ENCODE data around the gene C1RL.
"Not testable (repeated sequence)": the region's sequence is repeated elsewhere in the genome, so short reads cannot be mapped to it uniquely, and the experiment has no call there.

C1RL gene

DNA sequence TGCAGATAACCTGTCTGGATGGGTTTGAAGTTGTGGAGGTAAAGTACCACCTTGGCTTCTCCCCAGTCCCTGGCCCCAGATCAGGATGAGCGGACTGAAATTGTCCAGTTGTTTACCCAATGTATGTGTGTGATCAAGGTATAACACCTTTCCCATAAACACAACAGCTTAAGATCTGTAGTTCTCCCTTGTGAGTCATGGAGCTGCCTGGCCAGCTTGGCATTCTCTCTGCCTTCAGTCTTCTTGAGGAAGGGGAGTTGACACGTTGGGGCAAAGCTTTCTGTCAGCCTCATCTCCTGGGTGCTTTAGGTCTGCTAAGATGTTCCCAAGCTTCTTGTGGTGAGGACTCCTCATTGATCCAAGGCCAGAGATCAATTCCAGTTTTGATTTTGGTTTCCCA lies 42.4 kb downstream of the C1RL start:
- no peak for DNase-seq (ENCODE audit: low read depth in 4 of 4, low spot score in 1 of 4)

DNA sequence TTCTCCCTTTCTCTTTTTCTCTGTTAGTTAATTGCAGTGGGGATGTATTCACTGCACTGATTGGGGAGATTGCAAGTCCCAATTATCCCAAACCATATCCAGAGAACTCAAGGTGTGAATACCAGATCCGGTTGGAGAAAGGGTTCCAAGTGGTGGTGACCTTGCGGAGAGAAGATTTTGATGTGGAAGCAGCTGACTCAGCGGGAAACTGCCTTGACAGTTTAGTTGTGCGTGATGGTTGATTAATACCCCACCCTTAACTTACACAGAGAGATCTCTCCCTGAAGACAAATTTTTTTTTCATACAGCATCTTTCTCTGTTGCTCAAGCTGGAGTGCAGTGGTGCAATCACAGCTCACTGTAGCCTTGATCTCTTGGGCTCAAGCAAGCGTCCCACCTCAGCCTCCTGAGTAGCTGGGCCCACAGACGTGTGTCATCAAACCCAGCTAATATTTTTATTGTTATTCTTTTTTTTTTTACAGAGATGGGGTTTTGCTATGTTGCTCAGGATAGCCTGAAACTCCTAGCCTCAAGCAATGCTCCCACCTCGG lies 43.9 kb downstream of the C1RL start:
- no peak for DNase-seq (ENCODE audit: low read depth in 4 of 4, low spot score in 1 of 4)

DNA sequence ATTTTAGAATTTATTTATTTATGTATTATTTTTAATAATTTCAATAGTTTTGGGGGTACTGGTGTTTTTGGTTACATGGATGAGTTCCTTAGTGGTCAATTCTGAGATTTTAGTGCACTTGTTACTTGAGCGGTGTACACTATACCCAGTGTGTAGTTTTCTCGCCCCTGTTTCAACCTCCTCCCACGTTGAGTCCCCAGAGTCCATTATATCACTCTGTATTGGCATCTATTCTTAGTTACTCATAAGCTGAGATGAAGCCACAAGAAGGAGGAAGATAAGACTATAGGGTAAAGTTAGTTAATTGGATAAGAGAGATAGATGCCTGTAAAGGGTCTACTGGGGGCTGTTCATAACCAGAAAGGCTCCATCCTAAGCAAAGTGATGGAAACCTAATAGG lies 44.5 kb downstream of the C1RL start:
- DNase-seq (ENCODE audit: low read depth in 4 of 4, low spot score in 1 of 4): no peak

- DNase-seq (ENCODE audit: low read depth in 4 of 4, low spot score in 1 of 4): no peak
These were observed 47.4 kb downstream of the C1RL start for GRCh38 chr12:7061596-7061995.

- DNase-seq (ENCODE audit: low read depth in 4 of 4, low spot score in 1 of 4): no peak
These were observed 47.9 kb downstream of the C1RL start for GRCh38 chr12:7061138-7061537.

- no peak for DNase-seq (ENCODE audit: low read depth in 4 of 4, low spot score in 1 of 4)
These were observed 48.6 kb downstream of the C1RL start, which contains the start of gene C1S for GRCh38 chr12:7060353-7060954. C1S (plus strand) TSS chr12:7060718; CDS start chr12:7061913, 1,195 bp downstream.

DNA sequence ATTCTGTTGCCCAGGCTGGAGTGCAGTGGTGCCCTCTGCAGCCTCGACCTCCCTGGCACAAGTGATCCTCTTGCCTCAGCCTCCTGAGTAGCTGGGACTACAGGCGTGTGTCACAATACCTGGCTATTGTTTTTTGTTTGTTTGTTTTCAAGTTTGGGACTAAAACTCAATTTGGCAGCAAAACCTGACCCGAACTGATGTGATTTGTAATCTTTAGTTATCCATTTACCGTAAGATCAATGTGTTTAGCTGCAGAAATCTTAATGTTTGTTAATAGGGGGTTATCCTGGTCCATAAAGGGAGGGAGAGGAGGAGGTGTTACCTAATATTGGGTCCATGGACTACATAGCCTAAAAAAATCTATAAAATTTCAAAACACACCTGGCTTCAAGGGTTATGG lies 49.2 kb downstream of the C1RL start:
- DNase-seq (ENCODE audit: low read depth in 4 of 4, low spot score in 1 of 4): no peak

DNA sequence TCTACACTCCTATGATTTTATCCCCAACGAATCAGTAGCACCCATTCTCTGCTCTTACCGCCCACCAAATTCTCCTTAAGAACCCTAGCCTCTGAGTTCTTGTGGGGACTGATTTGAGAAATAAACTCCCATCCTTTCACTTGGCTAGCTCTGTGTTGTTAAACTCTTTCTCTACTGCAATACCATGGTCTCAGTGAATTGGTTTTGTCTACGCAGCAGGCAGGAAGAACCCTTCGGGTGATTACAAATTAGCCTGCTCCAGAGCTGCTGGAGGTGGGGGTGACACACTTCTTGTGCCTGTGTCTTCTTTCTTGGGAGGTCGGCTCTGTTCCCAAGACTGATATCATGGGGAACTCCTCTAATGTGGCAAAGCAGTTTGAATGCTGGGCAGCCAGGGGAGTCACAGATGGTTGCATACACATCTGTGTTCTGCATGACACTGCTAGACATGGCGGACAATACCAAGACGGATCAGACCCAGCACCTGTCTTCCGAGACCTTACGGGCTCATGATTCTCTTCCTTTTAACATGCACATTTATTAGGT lies 50.1 kb downstream of the C1RL start:
- DNase-seq (ENCODE audit: low read depth in 4 of 4, low spot score in 1 of 4): no peak

DNA sequence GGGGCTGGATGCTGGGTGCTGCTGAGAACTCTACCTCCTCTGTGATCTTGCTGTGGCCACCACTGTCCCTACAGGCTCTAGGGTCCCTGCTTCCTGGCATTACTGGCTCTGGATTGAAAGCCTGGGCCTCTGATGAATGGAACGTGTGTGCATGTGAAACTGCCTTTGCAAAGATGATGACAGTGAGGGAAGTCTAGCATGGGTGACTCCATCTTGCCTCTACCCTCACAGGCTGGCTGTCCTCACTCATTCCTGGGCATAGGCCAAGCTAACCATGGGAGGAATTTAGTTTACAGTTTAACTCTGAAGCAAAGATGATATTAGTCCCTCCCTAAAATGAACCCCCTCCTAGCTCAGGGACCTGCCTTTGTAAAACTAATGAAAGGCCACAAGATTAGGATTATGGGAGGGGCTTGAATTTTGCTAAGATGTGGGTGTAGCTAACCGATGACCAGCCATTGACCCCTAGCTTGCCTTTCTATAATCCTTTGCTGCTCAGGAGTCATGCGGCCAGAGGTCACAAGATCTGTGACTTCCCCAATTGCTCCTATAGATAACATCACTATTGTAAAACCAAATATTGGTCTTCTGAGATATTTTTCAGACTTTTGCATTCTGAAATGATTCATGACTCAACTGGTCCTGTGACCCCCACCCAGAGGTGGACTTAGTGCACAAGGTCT lies 50.7 kb downstream of the C1RL start:
- no peak for DNase-seq (ENCODE audit: low read depth in 4 of 4, low spot score in 1 of 4)

- not testable (repeated sequence) for DNase-seq (ENCODE audit: low read depth in 4 of 4, low spot score in 1 of 4)
These were observed 53.3 kb downstream of the C1RL start for GRCh38 chr12:7055736-7056135.

DNA sequence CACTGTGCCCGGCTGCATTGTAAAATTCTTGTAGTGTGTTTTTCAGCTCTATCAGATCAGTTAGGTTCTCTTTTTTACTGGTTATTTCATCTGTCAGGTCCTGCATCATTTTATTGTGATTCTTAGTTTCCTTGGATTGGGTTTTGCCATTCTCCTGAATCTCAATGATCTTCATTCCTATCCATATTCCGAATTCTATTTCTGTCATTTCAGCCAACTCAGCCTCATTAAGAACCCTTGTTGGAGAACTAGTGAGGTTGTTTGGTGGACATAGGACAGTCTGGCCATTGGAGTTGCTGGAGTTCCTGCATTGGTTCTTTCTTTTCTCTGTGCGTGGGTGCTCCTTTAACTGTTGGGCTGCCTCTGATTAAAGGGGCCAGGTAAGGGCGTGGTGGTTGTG lies 54.1 kb downstream of the C1RL start:
- no peak for DNase-seq (ENCODE audit: low read depth in 4 of 4, low spot score in 1 of 4)

DNA sequence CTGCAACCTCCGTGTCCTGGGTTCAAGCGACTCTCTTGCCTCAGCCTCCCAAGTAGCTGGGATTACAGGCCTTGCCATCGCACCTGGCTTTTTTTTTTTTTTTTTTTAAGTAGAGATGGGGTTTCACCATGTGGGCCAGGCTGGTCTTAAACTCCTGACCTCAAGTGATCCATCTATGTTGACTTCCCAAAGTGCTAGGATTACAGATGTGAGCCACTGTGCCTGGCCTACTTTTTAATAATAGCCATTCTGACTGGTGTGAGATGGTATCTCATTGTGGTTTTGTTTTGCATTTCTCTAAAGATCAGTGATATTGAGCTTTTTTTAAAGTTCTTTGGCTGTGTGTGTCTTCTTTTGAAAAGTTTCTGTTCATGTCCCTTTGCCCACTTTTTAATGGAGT lies 59.0 kb downstream of the C1RL start:
- not testable (repeated sequence) for DNase-seq (ENCODE audit: low read depth in 4 of 4, low spot score in 1 of 4)

DNA sequence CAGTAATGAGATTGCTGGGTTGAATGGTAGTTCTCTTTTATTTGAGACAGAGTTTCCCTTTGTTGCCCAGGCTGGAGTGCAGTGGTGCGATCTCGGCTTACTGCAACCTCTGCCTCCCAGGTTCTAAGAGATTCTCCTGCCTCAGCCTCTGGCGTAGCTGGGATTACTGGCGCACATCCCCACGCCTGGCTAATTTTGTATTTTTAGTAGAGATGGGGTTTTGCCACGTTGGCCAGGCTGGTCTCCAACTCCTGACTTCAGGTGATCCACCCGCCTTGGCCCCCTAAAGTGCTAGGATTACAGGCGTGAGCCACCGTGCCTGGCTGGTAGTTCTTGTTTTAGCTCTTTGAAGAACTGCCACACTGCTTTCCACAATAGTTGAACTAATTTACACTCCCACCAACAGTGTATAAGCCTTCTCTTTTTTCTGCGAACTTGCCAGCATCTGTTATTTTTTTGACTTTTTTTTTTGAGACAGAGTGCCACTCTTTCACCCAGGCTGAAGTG lies 59.5 kb downstream of the C1RL start:
- not testable (repeated sequence) for DNase-seq (ENCODE audit: low read depth in 4 of 4, low spot score in 1 of 4)

DNA sequence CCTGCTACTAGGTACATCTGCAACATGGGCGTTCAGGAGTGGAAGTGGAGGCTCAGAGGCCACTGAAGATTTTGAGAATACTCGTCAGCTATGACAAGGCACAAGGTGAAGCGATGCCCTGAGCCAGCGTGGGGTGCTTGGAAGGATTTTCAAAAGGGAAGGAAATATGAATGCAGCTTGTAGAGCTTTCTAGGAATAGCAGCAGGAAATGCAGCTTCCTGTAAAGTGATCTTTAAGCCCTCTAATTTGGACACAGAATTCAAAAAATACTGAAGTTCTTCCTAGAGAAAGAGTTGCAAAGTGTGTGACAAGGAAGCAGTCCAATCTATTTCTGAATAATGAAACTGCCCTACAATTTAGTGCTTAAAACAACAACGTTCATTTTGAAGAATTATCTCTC lies 61.7 kb downstream of the C1RL start:
- no peak for DNase-seq (ENCODE audit: low read depth in 4 of 4, low spot score in 1 of 4)

- no peak for DNase-seq (ENCODE audit: low read depth in 4 of 4, low spot score in 1 of 4)
These were observed 62.5 kb downstream of the C1RL start for GRCh38 chr12:7046383-7047105.

DNA sequence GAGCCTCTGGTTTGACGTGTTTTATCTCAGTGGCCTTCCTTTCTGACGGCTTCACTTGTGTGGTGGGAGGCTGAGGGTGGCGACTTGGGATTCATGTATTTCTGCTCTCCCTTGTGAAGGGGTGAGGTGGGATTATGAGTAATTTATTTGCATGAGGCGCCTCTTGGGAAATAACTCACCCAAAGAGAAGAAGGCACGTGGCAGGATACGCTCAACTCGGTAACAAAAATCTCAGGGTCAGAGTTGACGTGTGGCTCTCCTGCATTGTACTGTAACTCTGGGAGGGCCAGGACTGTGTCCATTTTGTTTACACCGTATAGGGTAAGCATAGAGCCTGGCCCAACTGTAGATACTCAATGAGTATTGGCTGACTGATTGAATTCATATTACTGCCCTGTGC lies 63.1 kb downstream of the C1RL start:
- DNase-seq (ENCODE audit: low read depth in 4 of 4, low spot score in 1 of 4): no peak

Data from stimulated activated CD4-positive, alpha-beta T cell treated with anti-CD3 and anti-CD28 coated beads, Interleukin-1b, Interleukin-23, amount 100 ng/mL, for 24 hours (primary cell).